Heart left ventricle (tissue), 13 donors: Measurements from ENCODE around the gene CKAP4.

Source experiments
- POLR2A ChIP-seq, 2 donors: fragments of 450-650 bp; IDR thresholded peaks; one replicate each; pipeline ENCODE4 v1.6.1; 2017; ENCODE audit warnings: antibody characterized with exemption in 2 of 2, mild to moderate bottlenecking in 2 of 2, moderate library complexity in 2 of 2
- TF ChIP-seq, protein P1 (sequence below), 12 donors: fragments of 200-600 bp; sonication (generic) in 4 of 12; IDR thresholded peaks; one replicate each; pipeline versions ENCODE4 v1.5.0 to v1.8.0; 2018 to 2022; ENCODE audit warnings: antibody characterized with exemption in 12 of 12, mild to moderate bottlenecking in 5 of 12
- donor health status: ischemic (EF 13 %, LVEDD 7.1; RV severe dilation, severe dysfunction).
- donor health status: DM: no; HTN: yes; CAD: no.
- donor health status: DM: no; HTN: no; CAD: no.
- donor health status: ischemic (EF 25% LVEDD 6.9; RV normal size, moderate dysfunction).
- donor health status: ischemic (EF 25% LVEDD 5.7; RV mildly dilated, moderate dysfunction).
- donor health status: ischemic (EF 35%, LVEDD 5.7; RV mildly dilated, moderate dysfunction).
- donor health status: nonischemic (EF 11% LVEDD 7.7; RV severe dilation, severe dysfunction).
- donor health status: DM: yes; HTN: yes; CAD: no.
- donor health status: PGD.
- donor health status: ischemic (EF 29% LVEDD 5.4; RV normal size, mild dysfunction).
- donor health status: nonischemic (EF 23%, LVEDD 6.1; RV moderate dilation, normal function).

DNA sequence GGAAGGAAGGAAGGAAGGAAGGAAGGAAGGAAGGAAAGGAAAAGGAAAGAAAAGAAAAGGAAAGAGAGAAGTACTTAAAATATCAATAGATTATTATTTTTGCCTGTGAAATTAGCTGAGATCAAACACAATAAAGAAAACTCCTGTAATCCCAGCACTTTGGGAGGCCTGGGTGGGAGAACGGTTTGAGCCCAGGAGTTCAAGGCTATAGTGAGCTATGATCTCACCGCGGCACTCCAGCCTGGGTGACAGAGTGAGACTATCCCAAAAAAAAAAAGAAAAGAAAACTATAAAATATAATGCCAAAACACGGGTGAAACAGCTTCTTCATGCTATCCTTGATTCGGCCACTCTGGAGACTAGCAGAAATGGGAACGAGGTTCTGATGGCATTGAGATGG, 26.2 kb upstream of the CKAP4 start:
- TF ChIP-seq, protein P1, sequence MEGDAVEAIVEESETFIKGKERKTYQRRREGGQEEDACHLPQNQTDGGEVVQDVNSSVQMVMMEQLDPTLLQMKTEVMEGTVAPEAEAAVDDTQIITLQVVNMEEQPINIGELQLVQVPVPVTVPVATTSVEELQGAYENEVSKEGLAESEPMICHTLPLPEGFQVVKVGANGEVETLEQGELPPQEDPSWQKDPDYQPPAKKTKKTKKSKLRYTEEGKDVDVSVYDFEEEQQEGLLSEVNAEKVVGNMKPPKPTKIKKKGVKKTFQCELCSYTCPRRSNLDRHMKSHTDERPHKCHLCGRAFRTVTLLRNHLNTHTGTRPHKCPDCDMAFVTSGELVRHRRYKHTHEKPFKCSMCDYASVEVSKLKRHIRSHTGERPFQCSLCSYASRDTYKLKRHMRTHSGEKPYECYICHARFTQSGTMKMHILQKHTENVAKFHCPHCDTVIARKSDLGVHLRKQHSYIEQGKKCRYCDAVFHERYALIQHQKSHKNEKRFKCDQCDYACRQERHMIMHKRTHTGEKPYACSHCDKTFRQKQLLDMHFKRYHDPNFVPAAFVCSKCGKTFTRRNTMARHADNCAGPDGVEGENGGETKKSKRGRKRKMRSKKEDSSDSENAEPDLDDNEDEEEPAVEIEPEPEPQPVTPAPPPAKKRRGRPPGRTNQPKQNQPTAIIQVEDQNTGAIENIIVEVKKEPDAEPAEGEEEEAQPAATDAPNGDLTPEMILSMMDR (IDR thresholded peaks at IDR 0.05) = no peak
- TF ChIP-seq POLR2A (IDR thresholded peaks at IDR 0.05) = no peak
